Esophagus squamous epithelium (tissue), 5 donors: ENCODE measurements around the gene MAOB. TPM values are rescaled to one million over a fixed set of nuclear protein-coding genes. Genes with fewer than 3 reads are reported as not detected.
A peak's percentile ranks its signal among the peaks of the same experiment; 100 is the strongest.

Source experiments
- DNase-seq: peaks from one replicate; lab custom pipeline; 2025; lab: John Stamatoyannopoulos, UW
- H3K27ac ChIP-seq, 4 donors: fragments of 200-600 bp; sonication (generic); one replicate each; pipeline ENCODE4 v1.5.1; 2016 to 2019; ENCODE audit warnings: mild to moderate bottlenecking in 1 of 4
- H3K27me3 ChIP-seq, 4 donors: fragments of 200-600 bp; sonication (generic); 1 replicate in 3 of 4; 2 replicates in 1 of 4; pipeline versions ENCODE4 v1.5.1 to v1.6.0; 2017 to 2021; ENCODE audit warnings: antibody characterized with exemption in 1 of 4
- H3K36me3 ChIP-seq, 3 donors: fragments of 200-600 bp; sonication (generic); one replicate each; pipeline ENCODE4 v1.5.1; 2016 to 2019
- H3K4me1 ChIP-seq, 3 donors: fragments of 200-600 bp; sonication (generic); one replicate each; pipeline ENCODE4 v1.5.1; 2017 to 2019
- H3K4me3 ChIP-seq, 4 donors: fragments of 200-600 bp; sonication (generic); 1 replicate in 3 of 4; 2 replicates in 1 of 4; pipeline ENCODE4 v1.5.1; 2016 to 2019; ENCODE audit warnings: mild to moderate bottlenecking in 2 of 4, moderate library complexity in 1 of 4
- H3K9me3 ChIP-seq, 3 donors: fragments of 200-600 bp; sonication (generic); one replicate each; pipeline ENCODE4 v1.5.1; 2016 to 2019
- POLR2A ChIP-seq, 4 donors: fragments of 450-650 bp; IDR thresholded peaks; one replicate each; pipeline ENCODE4 v1.6.1; 2017; ENCODE audit warnings: antibody characterized with exemption in 4 of 4, mild to moderate bottlenecking in 4 of 4, moderate library complexity in 3 of 4
- WGBS, 2 donors: methylation state at CpG; one replicate each; pipeline ENCODE4 v1.1.5; 2018; 5-methylcytosine and 5-hydroxymethylcytosine counted together
- intact Hi-C: fragments of 100-400 bp; cut with DNase I; formaldehyde crosslinking; loops from one replicate; pipeline ENCODE4 v1.15.0; 2022
- total RNA-seq, 4 donors: library from RNA; depleted of rRNA; stranded (reverse); fragments of >200 nt; gene quantifications; one replicate each; pipeline ENCODE4 v1.1.0, GENCODE V29; 2016
- TF ChIP-seq, protein P1 (sequence below), 6 experiments: fragments of 450-650 bp in 4 of 6; fragments of 200-600 bp in 2 of 6; sonication (generic) in 2 of 6; IDR thresholded peaks; one replicate each; pipeline ENCODE4 v1.5.1; 2016 to 2019; ENCODE audit warnings: antibody characterized with exemption in 6 of 6, mild to moderate bottlenecking in 4 of 6, moderate library complexity in 4 of 6
- donor health status: DM: yes; HTN: yes; CAD: no.

Gene MAOB
- total RNA-seq, 4 donors from 2014 or later: 2.3 to 9.9 (median 3.6) TPM

GRCh38 chrX:43750248-43750676 lies 132.0 kb downstream of the MAOB start:
- Histone ChIP-seq H3K36me3 (peaks cover 0 to 16% (median 0%) of the 10 kb centered on the region in 3 donors), H3K27me3 (no peaks in the 10 kb centered on the region), H3K4me1 (peaks cover 0 to 10% (median 3%) of the 10 kb centered on the region in 3 donors), H3K27ac (no peak overlapping the region), H3K9me3 (no peaks in the 10 kb centered on the region), H3K4me3 (no peak overlapping the region)
- no peak for DNase-seq
- no peak for TF ChIP-seq POLR2A (IDR thresholded peaks at IDR 0.05)
- TF ChIP-seq, protein P1, sequence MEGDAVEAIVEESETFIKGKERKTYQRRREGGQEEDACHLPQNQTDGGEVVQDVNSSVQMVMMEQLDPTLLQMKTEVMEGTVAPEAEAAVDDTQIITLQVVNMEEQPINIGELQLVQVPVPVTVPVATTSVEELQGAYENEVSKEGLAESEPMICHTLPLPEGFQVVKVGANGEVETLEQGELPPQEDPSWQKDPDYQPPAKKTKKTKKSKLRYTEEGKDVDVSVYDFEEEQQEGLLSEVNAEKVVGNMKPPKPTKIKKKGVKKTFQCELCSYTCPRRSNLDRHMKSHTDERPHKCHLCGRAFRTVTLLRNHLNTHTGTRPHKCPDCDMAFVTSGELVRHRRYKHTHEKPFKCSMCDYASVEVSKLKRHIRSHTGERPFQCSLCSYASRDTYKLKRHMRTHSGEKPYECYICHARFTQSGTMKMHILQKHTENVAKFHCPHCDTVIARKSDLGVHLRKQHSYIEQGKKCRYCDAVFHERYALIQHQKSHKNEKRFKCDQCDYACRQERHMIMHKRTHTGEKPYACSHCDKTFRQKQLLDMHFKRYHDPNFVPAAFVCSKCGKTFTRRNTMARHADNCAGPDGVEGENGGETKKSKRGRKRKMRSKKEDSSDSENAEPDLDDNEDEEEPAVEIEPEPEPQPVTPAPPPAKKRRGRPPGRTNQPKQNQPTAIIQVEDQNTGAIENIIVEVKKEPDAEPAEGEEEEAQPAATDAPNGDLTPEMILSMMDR (IDR thresholded peaks at IDR 0.05): peak; percentile 36 to 68 (median 54)
- 0 to 7% methylated on average over 4 to 6 of the region's 6 CpGs for WGBS, 2 donors
- intact Hi-C loops: loop anchor here (10.0 kb wide), 1 partner anchor 195 kb away; no protein-coding TSS in a partner anchor

- no peak for TF ChIP-seq POLR2A (IDR thresholded peaks at IDR 0.05)
- intact Hi-C loops: no loop called here
- H3K36me3 ChIP-seq: peaks cover 0 to 44% (median 9%) of the 10 kb centered on the region in 3 donors
- H3K9me3 ChIP-seq: no peaks in the 10 kb centered on the region
- WGBS, 2 donors: 51% methylated on average over 2 of the region's 2 CpGs; no CpG with 5 or more reads in 1 of the 2 donors
- H3K27me3 ChIP-seq: no peaks in the 10 kb centered on the region
- H3K4me3 ChIP-seq: no peak overlapping the region
- peaks cover 0 to 23% (median 8%) of the 10 kb centered on the region in 3 donors for H3K4me1 ChIP-seq
- H3K27ac ChIP-seq: no peak overlapping the region
- DNase-seq: no peak
These were observed 134.8 kb downstream of the MAOB start for GRCh38 chrX:43747476-43747875.

GRCh38 chrX:43745938-43746721 lies 136.1 kb downstream of the MAOB start:
- no peak overlapping the region for H3K4me3 ChIP-seq
- no peak for TF ChIP-seq POLR2A (IDR thresholded peaks at IDR 0.05)
- TF ChIP-seq, protein P1 (IDR thresholded peaks at IDR 0.05): no peak
- intact Hi-C loops: no loop called here
- WGBS, 2 donors: 51 to 64% methylated on average over 6 of the region's 6 CpGs
- no peak overlapping the region for H3K27ac ChIP-seq
- H3K27me3 ChIP-seq: no peaks in the 10 kb centered on the region
- H3K4me1 ChIP-seq: peaks cover 0 to 37% (median 12%) of the 10 kb centered on the region in 3 donors
- H3K36me3 ChIP-seq: peaks cover 0 to 58% (median 9%) of the 10 kb centered on the region in 3 donors
- H3K9me3 ChIP-seq: no peaks in the 10 kb centered on the region
- DNase-seq: no peak

DNA sequence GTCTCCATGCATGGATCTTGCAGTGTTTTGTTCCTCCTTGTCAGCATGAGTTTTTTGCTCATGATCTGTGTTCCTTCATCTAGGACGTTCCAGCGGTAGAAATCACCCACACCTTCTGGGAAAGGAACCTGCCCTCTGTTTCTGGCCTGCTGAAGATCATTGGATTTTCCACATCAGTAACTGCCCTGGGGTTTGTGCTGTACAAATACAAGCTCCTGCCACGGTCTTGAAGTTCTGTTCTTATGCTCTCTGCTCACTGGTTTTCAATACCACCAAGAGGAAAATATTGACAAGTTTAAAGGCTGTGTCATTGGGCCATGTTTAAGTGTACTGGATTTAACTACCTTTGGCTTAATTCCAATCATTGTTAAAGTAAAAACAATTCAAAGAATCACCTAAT lies 138.0 kb downstream of the MAOB start:
- TF ChIP-seq POLR2A (IDR thresholded peaks at IDR 0.05): no peak
- TF ChIP-seq, protein P1 (IDR thresholded peaks at IDR 0.05): no peak
- H3K9me3 ChIP-seq: no peaks in the 10 kb centered on the region
- H3K4me1 ChIP-seq: peaks cover 0 to 32% (median 9%) of the 10 kb centered on the region in 3 donors
- DNase-seq: no peak
- H3K27ac ChIP-seq: no peak overlapping the region
- WGBS, 2 donors: 57 to 81% methylated on average over 3 of the region's 3 CpGs
- no peak overlapping the region for H3K4me3 ChIP-seq
- H3K27me3 ChIP-seq: no peaks in the 10 kb centered on the region
- peaks cover 0 to 64% (median 9%) of the 10 kb centered on the region in 3 donors for H3K36me3 ChIP-seq
- intact Hi-C loops: no loop called here

DNA sequence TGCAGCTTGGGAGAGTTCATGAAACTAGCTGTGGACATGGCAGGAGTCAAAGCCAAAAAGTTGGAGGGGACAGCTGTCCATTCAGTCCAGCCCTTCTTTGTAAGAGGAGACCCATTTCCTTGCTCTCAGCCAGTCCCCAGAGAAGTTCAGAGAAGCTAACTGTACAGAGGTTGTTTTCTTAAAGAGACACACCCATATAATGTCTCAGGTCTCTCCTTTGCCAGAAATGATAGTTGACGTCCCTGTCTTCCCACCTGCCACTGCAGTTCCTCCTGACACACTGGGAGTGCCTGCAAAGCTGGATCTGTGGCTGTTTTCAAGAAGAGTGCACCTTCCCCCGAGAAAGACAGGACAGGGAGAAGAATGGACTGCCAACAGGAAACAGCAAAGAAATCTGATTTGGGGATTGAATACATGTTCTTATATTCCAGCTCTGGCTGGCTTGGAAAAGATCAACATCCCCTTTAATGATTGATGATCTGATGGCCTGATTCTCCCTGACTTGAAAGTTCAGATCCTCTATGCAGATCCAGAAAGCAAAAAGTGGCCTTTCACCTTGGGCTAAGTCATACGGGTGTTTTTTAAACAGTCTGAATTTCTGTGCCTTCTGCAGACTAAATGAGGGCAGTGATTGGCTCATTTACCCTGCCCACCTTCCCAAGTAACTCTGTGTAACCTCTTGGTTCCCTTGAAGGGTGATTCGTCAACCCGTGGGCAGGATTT lies 139.0 kb downstream of the MAOB start:
- no peak for TF ChIP-seq POLR2A (IDR thresholded peaks at IDR 0.05)
- TF ChIP-seq, protein P1 (IDR thresholded peaks at IDR 0.05): no peak
- intact Hi-C loops: no loop called here
- WGBS, 2 donors: 64 to 67% methylated on average over 1 to 5 of the region's 5 CpGs
- no peaks in the 10 kb centered on the region for H3K27me3 ChIP-seq
- no peak overlapping the region for H3K4me3 ChIP-seq
- peaks cover 0 to 32% (median 9%) of the 10 kb centered on the region in 3 donors for H3K4me1 ChIP-seq
- H3K27ac ChIP-seq: peak overlapping the region in 3 of 4 donors; percentile 14 to 48 (median 23)
- H3K36me3 ChIP-seq: peaks cover 0 to 69% (median 9%) of the 10 kb centered on the region in 3 donors
- no peaks in the 10 kb centered on the region for H3K9me3 ChIP-seq
- no peak for DNase-seq
